Astrocyte (in vitro differentiated cells and primary cell): Measurements from ENCODE around the gene MCUB. TPM values are rescaled to one million over a fixed set of nuclear protein-coding genes. Genes with fewer than 3 reads are reported as not detected.

Source experiments
- DNase-seq: peaks from one replicate; pipeline ENCODE4 v3.0.0-alpha.2; 2010; ENCODE audit warnings: low read depth
- FAIRE-seq: peaks from 2 replicates; lab custom pipeline; 2011; peaks lifted over from hg19 to GRCh38; lab: Jason Lieb, UNC
- H2AFZ ChIP-seq: 2 replicates; pipeline ENCODE4 v1.6.0; 2012; ENCODE audit warnings: low read depth, low read length, inconsistent platforms
- H3K27ac ChIP-seq: 2 replicates; pipeline ENCODE4 v1.5.1; 2011; ENCODE audit warnings: low read depth, low read length, inconsistent platforms
- H3K27me3 ChIP-seq: 2 replicates; pipeline ENCODE4 v1.6.0; 2011; ENCODE audit warnings: low read length, inconsistent platforms; ENCODE audit not compliant: insufficient read depth
- H3K36me3 ChIP-seq: 2 replicates; pipeline ENCODE4 v1.5.1; 2011; ENCODE audit warnings: low read length, inconsistent platforms; ENCODE audit not compliant: insufficient read depth
- H3K4me1 ChIP-seq: 2 replicates; pipeline ENCODE4 v1.5.1; 2011; ENCODE audit warnings: low read length, inconsistent platforms; ENCODE audit not compliant: insufficient read depth
- H3K4me2 ChIP-seq: 2 replicates; pipeline ENCODE4 v1.6.0; 2012; ENCODE audit warnings: low read length, inconsistent platforms
- H3K4me3 ChIP-seq: 2 replicates; pipeline ENCODE4 v1.5.1; 2011; ENCODE audit warnings: low read depth, mild to moderate bottlenecking, low read length, inconsistent platforms; ENCODE audit not compliant: insufficient read depth
- H3K79me2 ChIP-seq: 2 replicates; pipeline ENCODE4 v1.6.0; 2012; ENCODE audit warnings: mild to moderate bottlenecking, low read length, inconsistent platforms; ENCODE audit not compliant: insufficient read depth
- H3K9ac ChIP-seq: 2 replicates; pipeline ENCODE4 v1.6.0; 2012; ENCODE audit warnings: mild to moderate bottlenecking, low read length, inconsistent platforms
- H3K9me3 ChIP-seq: 2 replicates; pipeline ENCODE4 v1.5.1; 2012; ENCODE audit warnings: low read depth, mild to moderate bottlenecking, low read length, inconsistent platforms; ENCODE audit not compliant: insufficient read depth
- H4K20me1 ChIP-seq: 2 replicates; pipeline ENCODE4 v1.6.0; 2012; ENCODE audit warnings: low read length, inconsistent platforms; ENCODE audit not compliant: insufficient read depth
- H3K27ac Mint-ChIP-seq: one replicate; pipeline ENCODE4 v1.8.0; 2021; ENCODE audit warnings: mild to moderate bottlenecking, mixed read lengths; ENCODE audit not compliant: unreplicated experiment
- H3K27me3 Mint-ChIP-seq: one replicate; pipeline ENCODE4 v1.8.0; 2021; ENCODE audit warnings: low read depth, mixed read lengths; ENCODE audit not compliant: unreplicated experiment
- H3K36me3 Mint-ChIP-seq: one replicate; pipeline ENCODE4 v1.8.0; 2021; ENCODE audit warnings: low read depth, mixed read lengths; ENCODE audit not compliant: unreplicated experiment
- H3K4me1 Mint-ChIP-seq: one replicate; pipeline ENCODE4 v1.8.0; 2021; ENCODE audit warnings: low read depth, mixed read lengths; ENCODE audit not compliant: unreplicated experiment
- H3K4me3 Mint-ChIP-seq: one replicate; pipeline ENCODE4 v1.8.0; 2021; ENCODE audit warnings: mild to moderate bottlenecking, moderate library complexity, mixed read lengths; ENCODE audit not compliant: unreplicated experiment
- H3K9me3 Mint-ChIP-seq: one replicate; pipeline ENCODE4 v1.8.0; 2021; ENCODE audit warnings: mild to moderate bottlenecking, mixed read lengths; ENCODE audit not compliant: unreplicated experiment
- EZH2 ChIP-seq: IDR thresholded peaks from 2 replicates; pipeline ENCODE4 v1.6.1; 2012; ENCODE audit warnings: mild to moderate bottlenecking, low read length, inconsistent platforms; ENCODE audit not compliant: insufficient read depth
- total RNA-seq: library from RNA; stranded (reverse); gene quantifications from 2 replicates; pipeline ENCODE4 v1.2.1, GENCODE V29; 2021
- TF ChIP-seq, protein P1 (sequence below): IDR thresholded peaks from 2 replicates; pipeline ENCODE4 v1.5.1; 2011; ENCODE audit warnings: low read depth, mild to moderate bottlenecking, inconsistent platforms, low read length, moderate library complexity; ENCODE audit not compliant: insufficient read depth

Gene MCUB
- total RNA-seq, 1 donor from 2014 or later, result 12.6 TPM

DNA sequence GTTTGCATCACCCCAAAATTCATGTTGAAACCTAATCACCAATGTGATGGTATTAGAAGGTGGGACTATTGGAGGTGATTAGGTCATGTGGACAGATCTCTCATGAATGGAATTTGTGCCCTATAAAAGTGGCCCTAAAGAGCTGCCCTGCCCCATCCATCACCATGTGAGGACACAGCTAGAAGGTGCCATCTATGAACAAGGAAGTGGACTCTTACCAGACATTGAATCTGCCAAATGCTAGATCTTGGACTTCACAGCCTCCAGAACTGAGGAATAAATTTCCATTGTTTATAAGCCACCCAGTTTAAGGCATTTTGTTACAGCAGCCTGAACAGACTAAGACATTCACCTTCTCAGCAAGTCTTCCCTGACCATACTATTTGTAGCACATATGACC is 162.3 kb downstream of the MCUB start:
- Histone ChIP-seq H3K4me1 (no peaks in the 10 kb centered on the region), H3K36me3 (no peaks in the 10 kb centered on the region), H4K20me1 (no peaks in the 10 kb centered on the region), H3K9ac (no peak overlapping the region), H3K4me3 (no peak overlapping the region), H3K4me2 (no peak overlapping the region), H3K79me2 (peaks cover 18% of the 10 kb centered on the region), H2AFZ (no peak overlapping the region), H3K9me3 (no peaks in the 10 kb centered on the region), H3K27me3 (no peaks in the 10 kb centered on the region), H3K27ac (no peak overlapping the region)
- Mint-ChIP-seq H3K4me1 (peaks cover 2% of the 10 kb centered on the region), H3K36me3 (no peaks in the 10 kb centered on the region), H3K9me3 (no peaks in the 10 kb centered on the region), H3K27ac (no peak overlapping the region), H3K4me3 (no peak overlapping the region), H3K27me3 (no peaks in the 10 kb centered on the region)
- no peak for TF ChIP-seq EZH2
- TF ChIP-seq, protein P1, sequence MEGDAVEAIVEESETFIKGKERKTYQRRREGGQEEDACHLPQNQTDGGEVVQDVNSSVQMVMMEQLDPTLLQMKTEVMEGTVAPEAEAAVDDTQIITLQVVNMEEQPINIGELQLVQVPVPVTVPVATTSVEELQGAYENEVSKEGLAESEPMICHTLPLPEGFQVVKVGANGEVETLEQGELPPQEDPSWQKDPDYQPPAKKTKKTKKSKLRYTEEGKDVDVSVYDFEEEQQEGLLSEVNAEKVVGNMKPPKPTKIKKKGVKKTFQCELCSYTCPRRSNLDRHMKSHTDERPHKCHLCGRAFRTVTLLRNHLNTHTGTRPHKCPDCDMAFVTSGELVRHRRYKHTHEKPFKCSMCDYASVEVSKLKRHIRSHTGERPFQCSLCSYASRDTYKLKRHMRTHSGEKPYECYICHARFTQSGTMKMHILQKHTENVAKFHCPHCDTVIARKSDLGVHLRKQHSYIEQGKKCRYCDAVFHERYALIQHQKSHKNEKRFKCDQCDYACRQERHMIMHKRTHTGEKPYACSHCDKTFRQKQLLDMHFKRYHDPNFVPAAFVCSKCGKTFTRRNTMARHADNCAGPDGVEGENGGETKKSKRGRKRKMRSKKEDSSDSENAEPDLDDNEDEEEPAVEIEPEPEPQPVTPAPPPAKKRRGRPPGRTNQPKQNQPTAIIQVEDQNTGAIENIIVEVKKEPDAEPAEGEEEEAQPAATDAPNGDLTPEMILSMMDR, result no peak
- no peak for FAIRE-seq
- no peak for DNase-seq

DNA sequence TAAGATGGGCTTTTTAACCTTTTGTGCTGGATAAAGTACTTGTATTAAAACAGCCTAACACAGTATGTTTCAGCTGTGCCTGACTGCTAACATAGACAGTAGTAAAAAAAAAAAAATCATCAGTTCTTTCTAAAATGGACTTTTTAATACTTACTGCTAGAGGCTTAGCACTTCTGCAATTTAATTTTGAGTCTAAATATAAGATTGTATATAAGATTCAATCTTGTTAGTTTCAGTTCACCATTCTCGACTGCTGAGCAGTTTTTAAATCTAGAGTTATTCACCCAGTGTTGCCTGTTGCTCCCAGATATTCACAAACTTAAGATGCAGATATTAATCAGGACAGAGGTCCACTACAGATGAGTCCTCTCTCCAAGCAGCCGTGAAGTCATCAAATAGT is 163.1 kb downstream of the MCUB start:
- Histone ChIP-seq H3K27me3 (no peaks in the 10 kb centered on the region), H3K27ac (no peak overlapping the region), H3K4me3 (no peak overlapping the region), H3K36me3 (no peaks in the 10 kb centered on the region), H3K9ac (no peak overlapping the region), H3K79me2 (peaks cover 21% of the 10 kb centered on the region), H3K4me1 (no peaks in the 10 kb centered on the region), H4K20me1 (no peaks in the 10 kb centered on the region), H2AFZ (no peak overlapping the region), H3K9me3 (no peaks in the 10 kb centered on the region), H3K4me2 (no peak overlapping the region)
- Mint-ChIP-seq H3K4me1 (peaks cover 5% of the 10 kb centered on the region), H3K4me3 (no peak overlapping the region), H3K36me3 (no peaks in the 10 kb centered on the region), H3K9me3 (no peaks in the 10 kb centered on the region), H3K27ac (no peak overlapping the region), H3K27me3 (no peaks in the 10 kb centered on the region)
- DNase-seq (no peak), FAIRE-seq (no peak)
- TF ChIP-seq, protein P1, result no peak
- no peak for TF ChIP-seq EZH2

DNA sequence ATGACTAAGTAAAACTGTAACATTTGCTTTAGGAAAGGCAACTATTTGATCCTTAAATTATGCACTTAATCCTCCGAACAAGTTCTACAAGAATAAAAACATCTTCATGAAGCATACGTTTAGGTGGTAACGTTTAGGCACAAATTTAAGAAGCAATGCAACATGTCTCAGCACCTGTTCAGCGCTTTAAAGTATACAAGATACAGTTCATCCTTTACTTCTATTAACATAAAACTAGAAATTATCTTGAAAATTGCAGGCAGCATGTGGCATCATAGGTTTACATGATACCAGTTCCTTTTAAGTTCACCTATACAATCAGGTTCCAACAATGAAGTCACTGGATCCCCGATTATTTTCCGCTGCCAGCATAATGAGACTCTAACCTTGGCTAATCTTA is 168.3 kb downstream of the MCUB start:
- no peak for DNase-seq
- no peaks in the 10 kb centered on the region for H3K9me3 Mint-ChIP-seq
- H3K27ac Mint-ChIP-seq, result no peak overlapping the region
- FAIRE-seq, result no peak
- Histone ChIP-seq H3K9ac (no peak overlapping the region), H4K20me1 (no peaks in the 10 kb centered on the region), H3K4me3 (no peak overlapping the region), H3K4me2 (peak overlapping the region; percentile 83), H2AFZ (no peak overlapping the region), H3K79me2 (peaks cover 25% of the 10 kb centered on the region), H3K4me1 (peaks cover 8% of the 10 kb centered on the region), H3K27ac (no peak overlapping the region), H3K27me3 (no peaks in the 10 kb centered on the region), H3K9me3 (no peaks in the 10 kb centered on the region), H3K36me3 (no peaks in the 10 kb centered on the region)
- TF ChIP-seq EZH2, result no peak
- TF ChIP-seq, protein P1, result no peak
- H3K4me1 Mint-ChIP-seq, result peaks cover 4% of the 10 kb centered on the region
- no peaks in the 10 kb centered on the region for H3K27me3 Mint-ChIP-seq
- H3K4me3 Mint-ChIP-seq, result peak overlapping the region; percentile 88
- H3K36me3 Mint-ChIP-seq, result no peaks in the 10 kb centered on the region
